Hepatocyte (in vitro differentiated cells): Measurements from ENCODE around the gene NOC4L. TPM values are rescaled to one million over a fixed set of nuclear protein-coding genes. Genes with fewer than 3 reads are reported as not detected.

ENCODE experiments used
- DNase-seq: peaks from one replicate; pipeline ENCODE4 v3.0.0-alpha.2; 2016; ENCODE audit warnings: low spot score
- H2AFZ ChIP-seq: fragments of 200-600 bp; sonication (generic); 2 replicates; pipeline ENCODE4 v1.6.0; 2016; ENCODE audit warnings: antibody characterized with exemption, mild to moderate bottlenecking
- H3K27ac ChIP-seq: fragments of 200-600 bp; sonication (generic); 2 replicates; pipeline ENCODE4 v1.5.1; 2016; ENCODE audit warnings: mild to moderate bottlenecking
- H3K27me3 ChIP-seq: fragments of 200-600 bp; sonication (generic); 2 replicates; pipeline ENCODE4 v1.6.1; 2016
- H3K36me3 ChIP-seq: fragments of 200-600 bp; sonication (generic); replicated peaks from 2 replicates; pipeline ENCODE4 v1.5.1; 2016; ENCODE audit warnings: low read depth; ENCODE audit not compliant: insufficient read depth
- H3K4me1 ChIP-seq: fragments of 200-600 bp; sonication (generic); 2 replicates; pipeline ENCODE4 v1.5.1; 2016; ENCODE audit warnings: mild to moderate bottlenecking, moderate library complexity; ENCODE audit not compliant: insufficient read depth
- H3K4me2 ChIP-seq: fragments of 200-600 bp; sonication (generic); 2 replicates; pipeline ENCODE4 v1.6.0; 2016
- H3K4me3 ChIP-seq: fragments of 200-600 bp; sonication (generic); 2 replicates; pipeline ENCODE4 v1.5.1; 2016; ENCODE audit warnings: mild to moderate bottlenecking
- H3K79me2 ChIP-seq: fragments of 200-600 bp; sonication (generic); 2 replicates; pipeline ENCODE4 v1.6.0; 2017; ENCODE audit warnings: mild to moderate bottlenecking
- H3K9me2 ChIP-seq: fragments of 200-600 bp; sonication (generic); replicated peaks from 2 replicates; pipeline ENCODE4 v1.6.0; 2017; ENCODE audit warnings: mild to moderate bottlenecking; ENCODE audit not compliant: insufficient read depth
- H3K9me3 ChIP-seq: fragments of 200-600 bp; sonication (generic); 2 replicates; pipeline ENCODE4 v1.5.1; 2016; ENCODE audit warnings: low read depth, mild to moderate bottlenecking
- H4K20me1 ChIP-seq: fragments of 200-600 bp; sonication (generic); 2 replicates; pipeline ENCODE4 v1.6.0; 2016; ENCODE audit warnings: mild to moderate bottlenecking; ENCODE audit not compliant: insufficient read depth, poor library complexity, severe bottlenecking
- CTCF ChIP-seq: fragments of 200-600 bp; sonication (generic); IDR thresholded peaks from 2 replicates; pipeline ENCODE4 v1.5.1; 2016; ENCODE audit warnings: antibody characterized with exemption, mild to moderate bottlenecking; ENCODE audit not compliant: poor library complexity
- EZH2 ChIP-seq: fragments of 200-600 bp; sonication (generic); IDR thresholded peaks from 2 replicates; pipeline ENCODE4 v1.6.1; 2016; ENCODE audit warnings: antibody characterized with exemption, mild to moderate bottlenecking, borderline replicate concordance
- EZH2phosphoT487 ChIP-seq: fragments of 200-600 bp; sonication (generic); IDR thresholded peaks from one replicate; pipeline ENCODE4 v1.6.1; 2018; ENCODE audit warnings: antibody characterized with exemption, mild to moderate bottlenecking, low read depth, moderate library complexity; ENCODE audit not compliant: unreplicated experiment, severe bottlenecking
- WGBS: methylation state at CpG from one replicate; pipeline ENCODE4 v1.1.6; 2016; ENCODE audit warnings: low lambda C conversion rate; ENCODE audit errors: missing lambda C conversion rate; 5-methylcytosine and 5-hydroxymethylcytosine counted together
- polyA plus RNA-seq: library from polyadenylated mRNA; unstranded; fragments of >200 nt; fragmentation: Nextera tagmentation; extraction: Ambion mirVana; gene quantifications from 2 replicates; pipeline ENCODE4 v1.2.1, GENCODE V29; 2016
- total RNA-seq: library from RNA; depleted of rRNA; stranded (reverse); fragments of >200 nt; gene quantifications from 2 replicates; pipeline ENCODE4 v1.2.3, GENCODE V29; 2014

Gene NOC4L
- 7.1 and 8.9 TPM in 2 replicates for total RNA-seq
- polyA plus RNA-seq = 30.6 and 31.8 TPM in 2 replicates

GRCh38 chr12:132144115-132144809 is at the start of gene NOC4L, which contains the start of gene DDX51:
TSS of gene NOC4L (plus strand) at chr12:132144457. CDS start at chr12:132144489, 32 bp downstream.
TSS of gene DDX51 (minus strand) at chr12:132144319. CDS start at chr12:132144296, 23 bp downstream.
- Histone ChIP-seq H3K9me3 (no peaks in the 10 kb centered on the region), H3K4me1 (peaks cover 11% of the 10 kb centered on the region), H4K20me1 (no peaks in the 10 kb centered on the region), H3K27ac (peak within 1 kb of the TSS; percentile 77), H3K9me2 (no peaks in the 10 kb centered on the region), H3K4me2 (peak within 1 kb of the TSS; percentile 99), H3K36me3 (no peaks in the 10 kb centered on the region), H3K4me3 (peak within 1 kb of the TSS; percentile 88), H3K79me2 (peaks cover 22% of the 10 kb centered on the region), H3K27me3 (no peaks in the 10 kb centered on the region), H2AFZ (peak within 1 kb of the TSS; percentile 89)
- 1% methylated on average over 94 of the region's 100 CpGs for WGBS
- TF ChIP-seq CTCF = no peak
- TF ChIP-seq EZH2 = no peak
- no peak for TF ChIP-seq EZH2phosphoT487
- peak; percentile 97 for DNase-seq

GRCh38 chr12:132095520-132096409 is 48.5 kb upstream of the NOC4L start:
- H2AFZ ChIP-seq = no peak overlapping the region
- peak overlapping the region; percentile 51 for H3K27ac ChIP-seq
- peaks cover 1% of the 10 kb centered on the region for H3K79me2 ChIP-seq
- H3K27me3 ChIP-seq = no peaks in the 10 kb centered on the region
- WGBS = 79% methylated on average over 11 of the region's 11 CpGs
- DNase-seq = peak; percentile 42
- no peak overlapping the region for H3K4me3 ChIP-seq
- TF ChIP-seq EZH2phosphoT487 = no peak
- H3K9me3 ChIP-seq = no peaks in the 10 kb centered on the region
- H3K4me1 ChIP-seq = no peaks in the 10 kb centered on the region
- no peaks in the 10 kb centered on the region for H3K36me3 ChIP-seq
- H3K4me2 ChIP-seq = no peak overlapping the region
- H3K9me2 ChIP-seq = no peaks in the 10 kb centered on the region
- no peaks in the 10 kb centered on the region for H4K20me1 ChIP-seq

- no peaks in the 10 kb centered on the region for H3K9me3 ChIP-seq
- no peak overlapping the region for H3K4me3 ChIP-seq
- no peaks in the 10 kb centered on the region for H3K27me3 ChIP-seq
- TF ChIP-seq EZH2phosphoT487 = no peak
- TF ChIP-seq EZH2 = no peak
- TF ChIP-seq CTCF = no peak
- DNase-seq = no peak
- no peak overlapping the region for H2AFZ ChIP-seq
- no peak overlapping the region for H3K27ac ChIP-seq
- WGBS = 96% methylated on average over 12 of the region's 12 CpGs
- no peaks in the 10 kb centered on the region for H4K20me1 ChIP-seq
- H3K4me2 ChIP-seq = no peak overlapping the region
- no peaks in the 10 kb centered on the region for H3K9me2 ChIP-seq
- no peaks in the 10 kb centered on the region for H3K36me3 ChIP-seq
- H3K79me2 ChIP-seq = no peaks in the 10 kb centered on the region
- no peaks in the 10 kb centered on the region for H3K4me1 ChIP-seq
These were observed 44.5 kb upstream of the NOC4L start for GRCh38 chr12:132099739-132100138.
